HCT116 (cell line): Measurements from ENCODE around the gene IL19. TPM values are rescaled to one million over a fixed set of nuclear protein-coding genes. Genes with fewer than 3 reads are reported as not detected.

Source experiments
- ATAC-seq: fragments of 200-7000 bp; cut with Tn5 transposase; 2 replicates; pipeline ENCODE4 v1.9.1; 2020; ENCODE audit warnings: mild to moderate bottlenecking, moderate library complexity
- BruUV-seq: library from RNA; stranded (reverse); fragments of 400-500 nt; replicated peaks from 2 replicates; lab custom pipeline; 2021; lab: Mats Ljungman, UMichigan
- CTCF ChIA-PET: fragments of 300-600 bp; sonication (Branson Sonifier 250); formaldehyde crosslinking; loops from one replicate; lab custom pipeline; 2021; ENCODE audit warnings: antibody characterized with exemption; lab: Charles Lee
- POLR2A ChIA-PET: fragments of 300-600, 350-600 bp; sonication (Branson Sonifier 250); formaldehyde crosslinking; loops from one replicate; lab custom pipeline; 2021; ENCODE audit warnings: antibody characterized with exemption; lab: Charles Lee
- RAD21 ChIA-PET, 2 experiments: fragments of 300-600 bp; sonication (Branson Sonifier 250); formaldehyde crosslinking; loops; one replicate each; lab custom pipeline; 2023; ENCODE audit warnings: low total read pairs in 2 of 2; ENCODE audit not compliant: uncharacterized antibody in 2 of 2, unreplicated experiment in 2 of 2, low non-redundant PET in 1 of 2; lab: Charles Lee
- DNase-seq: peaks from one replicate; pipeline ENCODE4 v3.0.0-alpha.2; 2010; ENCODE audit warnings: low read depth, low spot score
- H2AFZ ChIP-seq: fragments of 200-600 bp; shearing (Covaris generic), sonication (generic); 2 replicates; pipeline ENCODE4 v1.6.1; 2017; ENCODE audit warnings: low read depth, mixed run types, mixed read lengths, antibody characterized with exemption, low read length; ENCODE audit not compliant: poor library complexity, severe bottlenecking
- H3K27ac ChIP-seq: 2 replicates; pipeline ENCODE4 v1.5.1; 2012; ENCODE audit warnings: low read depth, low read length
- H3K27me3 ChIP-seq: fragments of 200-600 bp; sonication (generic); 2 replicates; pipeline ENCODE4 v1.6.1; 2016; ENCODE audit warnings: mixed run types, low read length, mixed read lengths; ENCODE audit not compliant: insufficient read depth
- H3K36me3 ChIP-seq, 2 experiments: fragments of 200-500 bp in 1 of 2; fragments of 200-600 bp in 1 of 2; sonication (Bioruptor generic) in 1 of 2; sonication (generic) in 1 of 2; 2 replicates each; pipeline versions ENCODE4 v1.5.1 to v1.6.1; 2014 to 2016; ENCODE audit warnings: low read length in 2 of 2, inconsistent platforms in 1 of 2, mixed read lengths in 1 of 2, mixed run types in 1 of 2; ENCODE audit not compliant: insufficient read depth in 2 of 2, control insufficient read depth in 1 of 2
- H3K4me1 ChIP-seq, 2 experiments: fragments of 200-600 bp in 1 of 2; sonication (generic) in 1 of 2; 2 replicates each; pipeline versions ENCODE4 v1.5.1 to v1.6.1; 2012 to 2017; ENCODE audit warnings: low read length in 2 of 2, inconsistent platforms in 1 of 2, mild to moderate bottlenecking in 1 of 2, mixed read lengths in 1 of 2, mixed run types in 1 of 2, moderate library complexity in 1 of 2; ENCODE audit not compliant: insufficient read depth in 2 of 2, control insufficient read depth in 1 of 2
- H3K4me2 ChIP-seq: fragments of 200-600 bp; sonication (generic); 2 replicates; pipeline ENCODE4 v1.6.1; 2017; ENCODE audit warnings: mixed run types, low read length, mixed read lengths
- H3K4me3 ChIP-seq, 2 experiments: fragments of 200-600 bp in 1 of 2; sonication (generic) in 1 of 2; replicated peaks in 1 of 2; 2 replicates each; pipeline ENCODE4 v1.5.1; 2011 to 2016; ENCODE audit warnings: low read length in 2 of 2, control low read depth in 1 of 2, low read depth in 1 of 2, mild to moderate bottlenecking in 1 of 2, mixed read lengths in 1 of 2, mixed run types in 1 of 2
- H3K79me2 ChIP-seq: fragments of 200-600 bp; sonication (generic); 2 replicates; pipeline ENCODE4 v1.6.1; 2017; ENCODE audit warnings: mild to moderate bottlenecking, mixed run types, low read length, moderate library complexity, mixed read lengths; ENCODE audit not compliant: insufficient read depth
- H3K9ac ChIP-seq: fragments of 200-600 bp; sonication (generic); 2 replicates; pipeline ENCODE4 v1.6.1; 2016; ENCODE audit warnings: low read length, mixed read lengths
- H3K9me2 ChIP-seq: fragments of 200-600 bp; sonication (generic), shearing (Covaris generic); 2 replicates; pipeline ENCODE4 v1.6.1; 2017; ENCODE audit warnings: mixed run types, mild to moderate bottlenecking, moderate library complexity; ENCODE audit not compliant: insufficient read depth
- H3K9me3 ChIP-seq, 2 experiments: fragments of 200-500 bp in 1 of 2; fragments of 200-600 bp in 1 of 2; sonication (Bioruptor generic) in 1 of 2; sonication (generic) in 1 of 2; 2 replicates each; pipeline ENCODE4 v1.6.1; 2014 to 2017; ENCODE audit warnings: low read length in 2 of 2, mixed read lengths in 2 of 2, inconsistent platforms in 1 of 2, low read depth in 1 of 2, mild to moderate bottlenecking in 1 of 2, mixed run types in 1 of 2, moderate library complexity in 1 of 2; ENCODE audit not compliant: control insufficient read depth in 1 of 2, insufficient read depth in 1 of 2
- H4K20me1 ChIP-seq: fragments of 200-600 bp; sonication (generic), shearing (Covaris generic); 2 replicates; pipeline ENCODE4 v1.6.1; 2017; ENCODE audit warnings: mixed run types, mild to moderate bottlenecking, moderate library complexity; ENCODE audit not compliant: insufficient read depth
- ATF3 ChIP-seq: IDR thresholded peaks from 2 replicates; pipeline ENCODE4 v1.6.1; 2012
- CBX3 ChIP-seq: IDR thresholded peaks from 2 replicates; pipeline ENCODE4 v1.6.1; 2012; ENCODE audit warnings: low read depth
- CTCF ChIP-seq, 3 experiments: fragments of 200-600 bp in 1 of 3; sonication (generic) in 1 of 3; IDR thresholded peaks in 2 of 3; conservative IDR thresholded peaks in 1 of 3; 2 replicates each; pipeline ENCODE4 v1.5.1; 2012 to 2017; ENCODE audit warnings: low read depth in 2 of 3, low read length in 2 of 3, antibody characterized with exemption in 1 of 3, borderline replicate concordance in 1 of 3, control low read depth in 1 of 3, mild to moderate bottlenecking in 1 of 3, mixed read lengths in 1 of 3, mixed run types in 1 of 3, moderate library complexity in 1 of 3; ENCODE audit not compliant: insufficient read depth in 1 of 3
- EGR1 ChIP-seq: IDR thresholded peaks from 2 replicates; pipeline ENCODE4 v1.6.1; 2012; ENCODE audit warnings: low read depth
- ELF1 ChIP-seq: IDR thresholded peaks from 2 replicates; pipeline ENCODE4 v1.6.1; 2012; ENCODE audit warnings: low read depth, borderline replicate concordance
- EZH2 ChIP-seq: fragments of 200-600 bp; sonication (generic); IDR thresholded peaks from 2 replicates; pipeline ENCODE4 v1.6.1; 2017; ENCODE audit warnings: antibody characterized with exemption, mixed run types
- EZH2phosphoT487 ChIP-seq: fragments of 200-600 bp; IDR thresholded peaks from 2 replicates; pipeline ENCODE4 v1.6.1; 2018; ENCODE audit warnings: antibody characterized with exemption, borderline replicate concordance
- FOSL1 ChIP-seq: IDR thresholded peaks from 2 replicates; pipeline ENCODE4 v1.6.1; 2012; ENCODE audit warnings: low read depth
- JUND ChIP-seq: IDR thresholded peaks from 2 replicates; pipeline ENCODE4 v1.6.1; 2012
- POLR2A ChIP-seq: IDR thresholded peaks from 2 replicates; pipeline ENCODE4 v1.7.0; 2011; ENCODE audit warnings: borderline replicate concordance; ENCODE audit not compliant: insufficient read depth, insufficient read length; ENCODE audit errors: extremely low read depth
- POLR2AphosphoS5 ChIP-seq: IDR thresholded peaks from 2 replicates; pipeline ENCODE4 v1.6.1; 2011; ENCODE audit warnings: mild to moderate bottlenecking, low read depth, low read length, moderate library complexity
- RAD21 ChIP-seq: IDR thresholded peaks from 2 replicates; pipeline ENCODE4 v1.6.1; 2012; ENCODE audit warnings: low read depth, mild to moderate bottlenecking
- REST ChIP-seq: IDR thresholded peaks from 2 replicates; pipeline ENCODE4 v1.6.1; 2012; ENCODE audit warnings: low read depth
- SIN3A ChIP-seq: IDR thresholded peaks from 2 replicates; pipeline ENCODE4 v1.6.1; 2012; ENCODE audit warnings: low read depth
- SP1 ChIP-seq: IDR thresholded peaks from 2 replicates; pipeline ENCODE4 v1.6.1; 2012; ENCODE audit warnings: low read depth
- SRF ChIP-seq: IDR thresholded peaks from 2 replicates; pipeline ENCODE4 v1.6.1; 2012; ENCODE audit warnings: low read depth
- TCF7L2 ChIP-seq: IDR thresholded peaks from 2 replicates; pipeline ENCODE4 v1.7.0; 2011; ENCODE audit warnings: borderline replicate concordance, inconsistent platforms; ENCODE audit not compliant: insufficient read depth, insufficient read length; ENCODE audit errors: extremely low read depth
- YY1 ChIP-seq: IDR thresholded peaks from 2 replicates; pipeline ENCODE4 v1.6.1; 2011; ENCODE audit warnings: low read length, low read depth, moderate library complexity, mild to moderate bottlenecking; ENCODE audit not compliant: insufficient replicate concordance; ENCODE audit errors: extremely low read depth
- ZFX ChIP-seq: fragments of 450-650 bp; IDR thresholded peaks from 2 replicates; pipeline ENCODE4 v1.6.1; 2017
- ZNF274 ChIP-seq: fragments of 200-500 bp; sonication (Bioruptor generic); IDR thresholded peaks from 2 replicates; pipeline ENCODE4 v1.6.1; 2014; ENCODE audit warnings: mild to moderate bottlenecking, low read depth, low read length, inconsistent platforms
- intact Hi-C: fragments of 100-400 bp; cut with micrococcal nuclease; formaldehyde crosslinking; loops from 2 replicates; pipeline ENCODE4 v1.10.0; 2022
- total RNA-seq: library from RNA; stranded (reverse); gene quantifications from one replicate; pipeline ENCODE4 v1.2.1, GENCODE V29; 2021; ENCODE audit not compliant: unreplicated experiment

Gene IL19
- total RNA-seq, 1 experiment from 2014 or later = not detected

- intact Hi-C loops = loop anchor here (5.0 kb wide), 1 partner anchor 349 kb away; no protein-coding TSS in a partner anchor
- H3K4me2 ChIP-seq = no peak overlapping the region
- no peak for ATAC-seq
- POLR2A ChIA-PET = no interaction called here
- no TSS peak for BruUV-seq
- CTCF ChIA-PET = interaction anchor here (0.6 kb wide), 1 partner anchor 17 kb away, joined by 3 read pairs; no protein-coding TSS in a partner anchor
- no peaks in the 10 kb centered on the region for H3K27me3 ChIP-seq
- TF ChIP-seq CBX3 = no peak
- no peak for TF ChIP-seq ELF1
- TF ChIP-seq POLR2AphosphoS5 = no peak
- TF ChIP-seq JUND = no peak
- no peak for TF ChIP-seq SP1
- no peak for TF ChIP-seq EZH2
- no peak for TF ChIP-seq TCF7L2
- no peak for TF ChIP-seq SRF
- no peak for TF ChIP-seq ATF3
- no peak for TF ChIP-seq EZH2phosphoT487
- no peak for TF ChIP-seq SIN3A
- no peak for TF ChIP-seq RAD21
- TF ChIP-seq POLR2A = no peak
- TF ChIP-seq CTCF (IDR thresholded peaks at IDR 0.05 in 2 of 3, conservative IDR thresholded peaks at IDR 0.05 in 1 of 3; ENCODE audit: borderline replicate concordance in 1 of 3, insufficient read depth in 1 of 3, low read depth in 2 of 3, low read length in 2 of 3) = no peak
- TF ChIP-seq ZNF274 = no peak
- no peak for TF ChIP-seq FOSL1
- TF ChIP-seq EGR1 = no peak
- no peak for TF ChIP-seq ZFX
- no peak for TF ChIP-seq REST
- TF ChIP-seq YY1 = no peak
- peaks cover 2 to 6% of the 10 kb centered on the region in 2 experiments; a peak in 2 of 4 replicates for H3K36me3 ChIP-seq
- H3K9me3 ChIP-seq = no peaks in the 10 kb centered on the region
- no peak overlapping the region for H2AFZ ChIP-seq
- no peak for DNase-seq
- H3K9ac ChIP-seq = no peak overlapping the region
- no peaks in the 10 kb centered on the region for H3K9me2 ChIP-seq
- no peak overlapping the region for H3K27ac ChIP-seq
- no peaks in the 10 kb centered on the region for H4K20me1 ChIP-seq
- peaks cover 26% of the 10 kb centered on the region; the same call in 1 of the 2 replicates for H3K79me2 ChIP-seq
- H3K4me1 ChIP-seq = peaks cover 0 to 7% of the 10 kb centered on the region in 2 experiments; a peak in 1 of 4 replicates
- RAD21 ChIA-PET = no interaction called here
- H3K4me3 ChIP-seq = no peak overlapping the region
These were observed 41.9 kb upstream of the IL19 start for GRCh38 chr1:206728697-206728987.
